G401.6 (cell line): ENCODE data around the gene RFT1.
"Not testable (repeated sequence)": the region's sequence is repeated elsewhere in the genome, so short reads cannot be mapped to it uniquely, and the experiment has no call there.

ENCODE experiments used
- FAIRE-seq: peaks from 2 replicates; lab custom pipeline; 2012; peaks lifted over from hg19 to GRCh38; lab: Jason Lieb, UNC

The RFT1 gene

DNA sequence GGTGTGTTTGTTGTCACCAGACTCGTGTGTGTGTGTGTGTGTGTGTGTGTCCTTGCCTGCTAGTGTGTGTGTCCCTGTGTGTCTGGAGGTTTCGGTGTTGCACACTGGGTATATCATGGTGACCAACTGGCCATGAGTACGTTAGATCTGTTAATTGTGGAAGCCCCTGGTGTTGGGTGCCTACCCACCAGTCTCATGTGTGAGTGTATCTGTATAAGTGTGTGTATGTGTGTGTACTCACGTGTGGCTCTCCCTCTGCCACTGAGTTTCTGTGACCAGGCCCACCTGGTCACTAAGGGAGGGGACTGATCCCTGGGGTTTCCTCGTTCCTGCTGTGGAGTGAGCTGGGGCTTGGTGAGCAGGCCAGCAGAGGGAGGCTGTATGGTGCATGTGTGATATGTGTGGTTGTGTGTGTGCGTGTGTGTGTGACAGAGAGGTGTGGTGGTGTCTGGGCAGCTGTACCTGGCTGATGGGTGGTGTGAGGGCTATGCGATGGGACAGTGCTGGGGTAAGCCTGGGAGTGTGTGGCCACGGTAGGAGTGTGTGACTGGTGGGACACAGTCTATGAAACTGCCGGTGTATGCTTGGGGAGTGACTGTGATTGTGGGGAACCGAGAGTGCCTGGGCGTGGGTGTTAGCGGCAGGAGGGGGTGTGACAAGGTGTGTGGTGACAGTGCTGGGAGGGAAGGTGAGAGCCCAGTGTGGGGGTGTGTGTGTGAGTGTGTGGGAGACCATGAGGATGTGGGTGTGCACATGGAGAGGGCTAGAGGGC, 32.6 kb upstream of the RFT1 start:
- no peak for FAIRE-seq

DNA sequence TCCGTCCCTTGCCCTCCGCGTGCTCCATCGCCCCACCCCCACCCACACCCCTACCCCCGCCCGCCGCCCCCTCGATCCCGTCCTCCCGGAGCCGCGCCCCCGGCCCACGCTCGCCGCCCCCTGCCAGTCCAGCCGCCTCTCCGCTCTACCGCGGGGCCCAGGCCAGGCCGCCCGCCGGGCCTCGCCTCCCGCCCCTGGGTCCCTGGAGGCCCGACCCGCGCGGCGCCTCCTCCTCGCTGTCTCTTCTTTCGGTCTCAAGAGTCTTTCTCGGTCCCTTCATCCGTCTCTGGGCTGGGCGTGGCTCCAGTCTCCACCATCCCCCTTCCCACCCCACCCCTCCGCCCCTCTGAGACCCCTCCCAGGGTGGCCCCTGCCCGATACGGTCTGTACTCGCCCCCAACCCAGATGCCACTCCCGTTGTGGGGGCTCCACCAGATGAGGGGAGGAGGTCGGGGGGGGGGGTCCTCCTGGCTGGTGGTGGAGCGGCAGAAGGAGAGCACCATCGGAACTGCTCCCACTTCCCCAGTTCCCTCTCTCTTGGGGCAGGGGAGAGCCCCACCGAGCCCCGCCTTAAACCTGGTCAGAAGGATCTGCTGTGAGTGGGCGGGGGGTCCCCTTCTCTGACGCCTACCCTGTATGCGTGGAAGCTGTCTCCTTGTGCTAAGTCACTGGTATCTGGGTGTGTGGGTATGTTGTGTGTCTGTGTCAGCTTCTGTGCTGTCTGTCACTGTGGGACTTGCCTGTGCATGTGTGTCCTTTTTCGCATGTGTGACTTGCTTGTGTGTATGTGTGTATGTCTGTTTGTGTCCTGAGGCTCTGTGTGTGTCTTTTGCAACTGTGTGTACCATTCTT, 31.8 kb upstream of the RFT1 start:
- no peak for FAIRE-seq

DNA sequence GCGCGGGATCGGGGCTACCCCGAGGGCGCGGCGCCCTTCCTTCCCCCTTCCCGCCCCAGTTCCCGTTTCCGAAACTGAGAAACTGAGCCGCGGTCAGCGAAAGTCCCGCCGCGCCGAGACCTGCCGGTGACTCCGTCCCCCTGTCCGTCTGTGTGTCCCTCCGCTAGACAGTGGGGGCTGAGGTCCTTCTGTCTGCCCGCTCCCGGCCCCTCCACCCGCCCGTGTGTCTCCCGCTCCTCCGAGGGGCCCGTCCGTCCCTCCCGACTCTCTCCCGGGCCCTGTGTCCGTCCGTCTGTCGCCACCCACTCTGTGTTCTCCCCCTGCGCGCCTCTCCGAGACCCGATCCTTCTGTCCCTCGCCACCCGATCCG, 31.2 kb upstream of the RFT1 start:
- FAIRE-seq: no peak

DNA sequence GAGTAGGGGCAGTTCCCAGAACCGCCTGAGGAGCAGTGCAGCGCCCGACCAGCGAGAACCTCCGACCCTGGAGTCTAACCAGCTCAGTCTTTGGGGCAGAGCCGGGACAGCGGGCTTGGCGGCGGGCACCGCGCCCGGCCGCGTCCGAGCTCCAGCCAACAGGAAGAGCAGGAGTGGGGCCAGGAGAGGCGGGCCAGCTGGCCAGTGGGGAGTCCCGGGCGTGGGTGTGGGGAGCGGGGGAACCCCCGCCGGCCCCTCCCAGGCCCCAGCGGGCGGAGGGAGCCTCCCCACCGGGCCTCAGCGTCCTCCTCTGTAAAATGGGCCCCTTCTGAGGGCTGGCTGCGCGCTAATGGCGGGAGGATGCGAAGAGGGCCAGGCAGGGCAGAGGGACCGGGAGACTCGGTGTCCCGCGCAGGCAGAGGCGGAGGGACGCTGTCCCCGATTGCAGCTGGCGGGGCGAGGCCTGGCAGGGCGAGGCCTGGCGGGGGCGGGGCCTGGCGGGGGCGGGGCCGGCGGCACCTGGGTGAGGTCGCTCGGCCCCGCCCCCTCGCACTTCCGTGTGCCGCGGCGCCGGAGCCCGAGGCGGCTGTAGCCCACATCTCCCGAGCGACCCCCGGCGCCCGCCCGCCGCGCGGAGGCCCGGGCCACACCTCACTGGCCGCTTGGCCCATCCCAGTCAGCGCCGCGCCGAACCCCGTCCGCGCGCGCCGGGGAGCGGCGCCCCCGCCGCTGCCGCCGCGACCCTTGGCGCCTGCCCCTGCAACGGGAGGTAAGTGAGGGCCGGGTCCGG, 30.6 kb upstream of the RFT1 start, which contains the start of gene PRKCD:
Gene PRKCD (plus strand): TSS at position 550 of the 790 bp plus-strand sequence. CDS start 17,214 bp downstream, outside the sequence.
- FAIRE-seq: no peak

DNA sequence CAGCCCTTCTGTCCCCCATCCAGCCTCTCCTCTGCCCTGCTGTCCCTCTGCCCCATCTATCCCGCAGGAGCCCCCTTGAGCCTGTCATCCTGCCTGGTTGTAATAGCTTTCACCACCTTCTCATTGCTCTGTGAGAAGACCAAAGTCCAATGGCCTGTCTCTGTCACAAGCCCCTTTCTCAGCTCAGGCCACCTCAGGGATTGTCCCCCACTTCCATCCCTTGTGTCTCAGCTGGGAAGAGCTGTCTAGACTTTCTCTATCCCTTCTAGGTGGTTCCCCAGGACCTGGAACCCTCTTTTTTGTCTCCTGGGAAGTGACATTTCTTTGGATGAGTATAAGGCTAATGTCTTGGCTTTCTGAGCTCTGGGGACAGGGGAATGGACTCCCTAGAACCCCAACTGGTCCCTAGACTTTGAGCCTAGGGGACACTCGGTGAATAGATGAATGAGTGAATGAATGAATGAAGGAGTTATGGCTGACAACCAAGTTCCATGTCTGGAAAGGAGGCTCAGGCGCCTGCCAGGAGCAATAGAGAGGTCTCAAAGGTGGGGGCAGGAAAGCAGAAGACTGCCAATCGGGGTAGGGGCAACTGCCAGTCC, 29.9 kb upstream of the RFT1 start:
- FAIRE-seq: no peak

- FAIRE-seq: no peak
Observed at GRCh38 chr3:53159156-53160060, 29.2 kb upstream of the RFT1 start.

GRCh38 chr3:53158765-53159155, 28.5 kb upstream of the RFT1 start:
- FAIRE-seq: no peak

DNA sequence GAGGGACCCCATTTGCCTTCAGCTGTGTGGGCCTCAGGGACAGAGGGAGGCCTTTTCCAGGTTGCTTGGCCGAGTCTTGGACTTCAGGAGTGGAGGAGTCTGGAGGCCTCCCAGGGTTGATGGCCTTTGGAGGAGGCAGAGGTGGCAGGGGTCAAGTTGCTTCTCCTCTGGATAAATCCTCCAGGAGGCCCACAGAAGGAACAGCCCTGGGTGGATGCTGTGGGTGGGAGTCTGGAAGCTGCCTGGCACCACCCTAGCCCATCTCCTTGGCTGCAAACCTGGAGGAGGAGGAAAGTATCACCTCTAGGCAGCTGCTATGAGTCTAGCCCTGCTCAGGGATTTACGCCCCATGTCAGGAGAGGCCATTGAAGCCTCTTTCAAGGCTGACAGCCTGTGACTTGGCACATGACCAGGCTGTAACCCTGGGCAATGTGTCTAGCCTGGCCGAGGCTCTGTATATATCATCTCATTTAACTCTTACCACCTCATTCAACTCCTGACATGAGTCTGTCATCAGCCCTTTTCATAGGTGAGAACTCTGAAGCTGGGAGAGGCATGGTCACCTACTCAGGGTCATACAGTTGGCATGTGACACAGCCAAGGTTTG, 27.8 kb upstream of the RFT1 start:
- no peak for FAIRE-seq

GRCh38 chr3:53156368-53156834, 26.2 kb upstream of the RFT1 start:
- FAIRE-seq: no peak

DNA sequence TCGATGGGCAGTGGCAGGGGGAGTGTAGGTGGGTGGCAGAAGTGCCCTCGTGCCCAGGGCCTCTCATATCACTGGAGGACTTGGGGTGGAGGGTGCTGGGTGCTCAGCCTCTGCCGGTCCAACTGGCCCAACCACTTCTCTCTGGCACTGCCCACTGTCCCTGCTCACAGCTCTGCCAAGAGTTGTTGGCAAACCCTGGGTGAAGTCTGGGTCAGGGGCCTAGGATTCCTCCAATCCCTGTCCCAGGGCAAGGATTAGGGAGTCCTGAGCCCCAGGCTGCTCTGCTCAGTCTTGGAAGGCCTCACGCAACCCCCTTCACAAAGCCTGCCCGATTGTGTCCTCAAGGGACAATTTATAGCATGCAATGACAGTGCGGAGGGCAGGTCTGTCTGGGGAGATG, 25.5 kb upstream of the RFT1 start:
- FAIRE-seq: no peak

GRCh38 chr3:53154881-53155285, 24.6 kb upstream of the RFT1 start:
- no peak for FAIRE-seq

GRCh38 chr3:53153980-53154379, 23.7 kb upstream of the RFT1 start:
- no peak for FAIRE-seq

GRCh38 chr3:53153264-53153823, 23.1 kb upstream of the RFT1 start:
- FAIRE-seq: no peak

DNA sequence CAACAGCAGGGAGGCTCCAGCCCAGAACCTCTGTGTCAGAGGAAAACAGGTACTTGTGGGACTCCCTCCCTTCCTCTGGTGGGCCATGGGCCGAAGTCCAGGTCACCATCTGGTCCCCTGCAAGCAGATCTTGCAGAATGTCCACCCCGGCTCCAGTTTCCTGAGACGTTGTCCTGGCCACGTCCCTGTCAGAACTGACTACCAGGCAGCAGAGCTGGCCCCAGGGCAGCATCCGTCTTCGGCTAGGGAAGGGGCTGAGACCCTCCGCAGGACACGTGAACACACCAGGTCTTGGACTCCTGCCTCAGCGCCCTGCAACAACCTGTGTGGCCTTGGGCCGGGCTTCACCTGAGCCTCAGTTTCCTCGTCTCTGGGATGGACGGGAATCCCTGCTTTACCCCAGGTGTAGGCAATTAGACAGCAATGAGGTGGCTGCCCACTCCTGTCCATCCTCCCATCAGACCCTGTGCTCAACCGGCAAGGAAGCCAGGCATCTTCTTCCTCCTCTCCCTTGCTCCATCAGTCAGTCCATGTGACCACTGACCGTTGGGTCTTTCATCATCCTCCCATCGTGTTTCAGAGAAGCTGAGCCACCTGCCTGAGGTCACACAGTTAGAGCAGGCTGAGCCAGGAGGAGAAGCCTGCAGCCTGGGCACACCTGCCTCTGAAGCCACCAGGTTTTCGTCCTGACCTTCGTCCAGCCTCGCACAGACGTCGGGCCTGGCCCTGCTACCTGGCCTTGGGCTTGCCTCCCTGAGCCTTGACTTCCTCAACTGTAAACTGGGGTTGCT, 21.8 kb upstream of the RFT1 start:
- FAIRE-seq: no peak

- no peak for FAIRE-seq
Observed at GRCh38 chr3:53151465-53151864, 21.2 kb upstream of the RFT1 start.

GRCh38 chr3:53151086-53151438, 20.8 kb upstream of the RFT1 start:
- not testable (repeated sequence) for FAIRE-seq

DNA sequence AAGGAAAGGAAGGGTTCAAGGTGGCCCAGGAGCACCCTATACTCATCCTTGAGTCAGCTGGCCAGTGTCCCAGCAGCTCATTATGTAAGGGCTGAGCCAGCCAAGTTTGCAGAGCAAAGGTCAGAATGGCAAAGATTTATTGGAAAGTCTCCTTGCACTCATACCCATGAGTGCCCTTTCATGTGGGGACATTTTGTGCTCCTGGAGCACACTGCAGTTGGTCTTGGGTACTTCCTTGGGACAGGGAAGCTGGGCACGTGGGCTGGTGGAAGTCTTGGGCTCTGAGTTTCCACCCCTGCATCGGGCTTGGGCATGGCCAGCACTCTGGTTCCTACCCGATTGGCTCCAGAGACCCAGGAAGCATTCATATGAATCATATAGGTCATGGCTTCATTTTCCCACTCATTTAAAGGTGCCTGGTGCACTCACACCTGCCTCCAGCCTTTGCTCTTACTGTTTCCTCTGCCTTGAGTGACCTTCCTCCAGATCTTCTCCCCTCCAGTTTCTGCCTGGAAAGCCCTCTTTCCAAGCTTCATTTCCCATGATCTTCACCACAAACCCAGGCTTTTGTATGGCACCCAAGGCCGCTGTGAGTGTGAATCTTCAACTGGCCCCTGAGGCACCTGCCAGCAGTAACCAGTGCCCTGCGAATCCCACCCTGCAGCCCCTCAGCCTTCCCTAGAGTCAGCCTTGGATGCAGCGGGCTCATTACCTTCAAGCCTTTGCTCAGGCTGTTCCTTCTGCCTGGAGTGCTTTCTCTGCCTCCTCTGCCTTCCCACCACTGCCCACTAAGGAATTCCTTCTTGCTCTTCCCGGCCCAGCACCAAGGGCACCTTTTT, 20.2 kb upstream of the RFT1 start:
- no peak for FAIRE-seq

- FAIRE-seq: no peak
Observed at GRCh38 chr3:53149699-53150098, 19.5 kb upstream of the RFT1 start.
